ENCODE results near the gene TEX101.
A peak's percentile ranks its signal among the peaks of the same experiment; 100 is the strongest.

TEX101 gene

DNA sequence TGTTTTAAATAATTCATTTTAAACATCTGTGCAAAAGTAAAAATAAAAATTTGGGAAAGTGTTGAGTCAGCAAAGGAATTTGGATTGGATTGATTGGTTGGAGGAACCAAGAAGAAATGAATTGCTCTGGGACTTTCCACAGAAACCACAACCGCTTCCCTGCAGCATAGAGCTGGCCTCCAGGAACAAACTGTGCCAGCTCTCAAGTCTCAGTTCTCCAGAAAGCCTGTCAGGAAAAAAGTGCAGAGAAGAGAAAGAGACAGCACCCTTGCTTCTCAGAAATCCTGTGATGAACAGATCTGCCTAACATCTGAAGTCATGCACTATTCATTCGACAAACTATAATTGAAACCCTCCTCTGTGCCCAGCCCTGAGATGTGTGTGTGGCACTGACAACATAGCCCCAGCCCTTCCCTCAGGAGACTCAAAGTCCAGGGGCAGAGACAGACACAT lies 35.9 kb downstream of the TEX101 start:
- DNase-seq (ENCODE audit: low spot score): no peak

DNA sequence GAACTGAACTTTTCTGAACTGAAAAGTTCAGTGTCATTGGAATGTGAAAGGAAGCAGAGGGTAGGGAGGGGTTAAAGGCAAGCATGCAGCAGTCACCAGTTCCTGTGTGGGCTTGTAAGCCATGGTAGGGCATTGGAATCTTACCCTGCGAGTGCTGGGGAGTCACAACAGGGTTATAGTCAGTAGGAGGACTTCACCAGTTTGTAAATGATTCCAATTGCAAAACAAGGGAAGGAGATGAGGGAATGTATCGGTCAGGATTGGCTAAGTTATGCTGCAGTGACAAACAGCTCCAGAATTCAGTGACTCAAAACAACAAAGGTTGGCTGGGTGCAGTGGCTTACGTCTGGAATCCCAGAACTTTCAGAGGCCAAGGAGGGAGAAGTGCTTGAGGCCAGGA lies 37.9 kb downstream of the TEX101 start:
- no peak for DNase-seq (ENCODE audit: low spot score)

DNA sequence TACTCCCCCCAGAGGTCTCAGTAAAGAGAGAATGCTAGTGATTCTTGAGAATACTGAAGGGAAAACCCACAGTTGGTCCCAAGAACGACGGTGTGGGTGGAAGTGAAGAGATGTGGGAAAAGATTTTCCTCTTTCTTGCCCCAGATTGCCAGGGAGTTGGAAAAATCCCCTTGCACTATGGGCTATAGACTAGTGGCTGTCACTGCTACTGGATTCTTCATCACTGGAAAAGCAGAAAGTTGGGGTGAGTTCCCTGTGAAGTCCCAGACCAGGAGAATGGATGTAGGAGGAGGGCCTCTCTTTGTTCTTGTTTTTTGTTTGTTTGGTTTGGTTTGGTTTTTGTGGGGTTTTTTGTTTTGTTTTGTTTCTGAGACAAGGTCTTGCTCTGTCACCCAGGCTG lies 39.3 kb downstream of the TEX101 start:
- DNase-seq (ENCODE audit: low spot score): no peak

DNA sequence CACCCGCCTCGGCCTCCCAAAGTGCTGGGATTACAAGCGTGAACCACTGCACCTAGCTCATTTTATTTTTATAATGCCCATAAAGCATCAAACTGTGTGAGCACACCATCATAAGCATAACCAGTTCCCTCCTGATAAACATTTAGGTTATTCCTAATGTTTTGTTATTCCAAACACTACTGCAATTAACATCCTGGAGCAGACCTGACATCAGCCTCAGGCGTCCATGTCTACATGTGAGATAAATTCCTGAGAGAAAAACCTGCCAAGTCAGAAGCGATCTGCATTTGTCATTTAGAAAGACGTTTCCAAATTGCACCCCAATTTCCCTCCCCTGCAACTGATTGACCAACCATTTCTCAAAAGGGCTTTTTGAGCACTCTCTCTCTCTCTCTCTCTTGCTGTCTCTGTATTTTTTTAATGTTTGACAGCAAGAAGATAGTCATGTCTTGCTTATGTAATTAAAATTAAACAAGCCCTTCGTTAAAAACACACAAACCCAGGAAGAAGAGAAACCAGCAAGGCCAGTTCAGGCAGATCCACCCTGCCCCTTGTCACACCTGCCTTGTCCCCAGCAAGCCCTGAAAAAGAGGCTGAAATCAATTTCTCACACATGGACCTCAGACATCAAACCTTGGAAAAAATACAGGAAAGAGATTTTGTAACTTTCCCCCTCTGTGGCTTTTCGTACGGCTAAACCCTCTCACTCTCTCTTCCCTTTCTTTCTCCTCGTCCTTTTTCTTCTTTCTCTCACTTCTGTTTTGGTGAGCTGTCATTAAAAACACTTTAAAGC lies 40.8 kb downstream of the TEX101 start:
- no peak for DNase-seq (ENCODE audit: low spot score)

DNA sequence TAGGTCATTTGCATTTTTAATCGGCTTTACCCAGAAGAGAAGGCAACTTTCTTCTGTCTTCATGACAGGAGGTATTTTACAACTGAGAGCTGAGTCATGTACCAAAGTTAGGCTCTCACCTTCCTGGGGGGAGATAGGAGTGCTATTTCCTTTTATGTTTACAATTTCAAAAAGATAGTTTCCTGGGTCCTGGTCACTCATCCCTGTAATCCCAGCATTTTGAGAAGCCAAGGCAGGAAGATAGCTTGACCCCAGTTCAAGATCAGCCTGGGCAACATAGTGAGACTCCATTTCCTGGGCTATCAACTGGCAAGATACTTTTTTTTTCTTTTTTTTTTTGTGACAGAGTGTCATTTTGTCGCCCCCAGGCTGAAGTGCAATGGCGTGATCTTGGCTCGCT lies 43.1 kb downstream of the TEX101 start:
- DNase-seq (ENCODE audit: low spot score): no peak

DNA sequence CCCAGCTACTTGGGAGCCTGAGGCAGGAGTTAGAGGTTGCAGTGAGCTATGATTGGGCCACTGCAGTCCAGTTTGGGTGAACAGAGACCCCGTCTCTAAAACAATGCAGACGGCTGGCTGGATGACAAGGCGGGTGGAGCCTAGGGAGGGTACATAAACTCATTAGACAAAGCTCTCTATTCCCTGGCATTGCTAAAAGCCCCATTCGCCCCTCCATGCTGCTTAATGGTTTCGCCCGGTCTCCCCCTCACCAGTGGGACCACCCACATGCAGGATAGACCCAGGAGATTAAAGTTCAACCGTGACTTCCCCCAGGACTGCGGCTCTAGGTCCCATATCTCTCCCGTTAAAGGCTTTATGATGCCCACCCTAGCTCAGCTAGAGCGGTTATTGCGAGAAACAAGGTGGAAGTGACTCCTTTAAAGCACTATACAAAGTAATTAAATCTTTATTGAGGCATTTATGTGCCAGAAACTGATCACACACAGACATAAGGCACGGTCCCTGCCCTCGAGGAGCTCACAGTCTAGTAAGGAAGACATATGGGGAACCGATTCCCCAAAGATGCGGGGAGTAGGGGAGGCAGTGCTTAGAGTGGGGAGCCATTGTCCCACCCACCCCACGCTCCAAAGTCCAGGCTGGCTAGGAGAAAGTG lies 45.8 kb downstream of the TEX101 start:
- DNase-seq (ENCODE audit: low spot score): no peak

DNA sequence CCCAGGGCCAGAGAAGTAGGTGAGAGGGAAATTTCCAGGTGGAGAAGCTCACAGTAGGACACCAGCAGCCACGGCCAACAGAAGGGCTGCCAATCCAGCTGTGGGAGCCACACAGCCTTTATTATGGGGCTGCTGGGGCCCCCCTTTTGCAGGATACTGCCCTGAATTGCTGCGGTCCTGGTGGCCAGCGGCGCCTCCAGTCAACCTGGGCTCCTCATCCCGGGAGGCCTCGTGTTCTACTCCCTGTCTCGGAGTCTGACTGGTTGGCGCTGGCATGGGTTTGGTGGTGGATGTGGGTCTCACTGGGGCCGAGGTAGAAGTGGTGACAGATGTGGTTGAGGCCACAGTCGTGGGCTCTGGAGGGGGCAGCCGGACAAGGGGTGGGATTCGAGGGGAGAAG lies 46.6 kb downstream of the TEX101 start:
- no peak for DNase-seq (ENCODE audit: low spot score)

DNA sequence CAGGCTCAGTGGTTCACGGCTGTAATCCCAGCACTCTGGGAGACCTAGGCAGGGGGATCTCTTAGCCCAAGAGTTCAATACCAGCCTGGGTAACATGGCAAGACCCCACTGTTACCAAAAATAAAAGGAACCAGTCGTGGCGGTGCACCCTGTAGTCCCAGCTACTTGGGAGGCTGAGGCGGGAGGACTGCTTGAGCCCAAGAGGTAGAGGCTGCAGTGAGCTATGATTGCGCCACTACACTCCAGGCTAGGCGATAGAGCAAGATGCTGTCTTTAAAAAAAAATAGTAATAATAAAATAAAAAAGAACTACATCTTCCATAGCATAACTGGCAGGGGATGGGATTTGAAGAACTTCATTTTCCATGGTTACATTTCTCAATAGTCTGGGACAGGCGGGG lies 47.7 kb downstream of the TEX101 start:
- DNase-seq (ENCODE audit: low spot score): no peak

DNA sequence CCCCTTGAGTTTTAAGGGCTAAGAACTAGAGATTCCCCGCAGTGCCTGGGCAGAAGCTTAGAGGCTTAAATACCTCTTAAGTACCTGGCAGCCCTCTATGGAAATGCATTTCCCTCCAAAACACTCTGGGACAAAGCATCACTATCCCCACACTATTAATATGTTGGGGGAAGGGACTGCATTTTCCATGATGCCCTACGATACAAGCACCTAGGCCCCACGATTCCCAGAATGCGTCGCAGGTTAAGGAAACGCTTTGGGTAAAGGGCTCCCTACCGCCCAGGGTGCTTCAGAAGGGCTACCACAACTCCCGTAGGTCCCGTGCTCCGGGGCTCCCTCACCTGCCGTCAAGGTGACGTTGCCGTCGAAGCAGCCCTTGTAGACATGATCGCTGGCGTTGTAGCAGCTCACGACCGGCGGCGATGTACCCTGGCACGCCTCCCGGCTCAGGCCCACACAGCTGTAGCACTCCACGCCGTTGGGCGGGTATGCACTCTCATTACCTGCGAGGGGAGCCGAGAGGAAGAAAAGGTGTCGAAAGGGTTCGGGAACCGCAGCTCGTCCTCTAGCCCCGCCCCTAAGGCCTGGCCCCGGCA lies 48.2 kb downstream of the TEX101 start:
- DNase-seq (ENCODE audit: low spot score): no peak

DNA sequence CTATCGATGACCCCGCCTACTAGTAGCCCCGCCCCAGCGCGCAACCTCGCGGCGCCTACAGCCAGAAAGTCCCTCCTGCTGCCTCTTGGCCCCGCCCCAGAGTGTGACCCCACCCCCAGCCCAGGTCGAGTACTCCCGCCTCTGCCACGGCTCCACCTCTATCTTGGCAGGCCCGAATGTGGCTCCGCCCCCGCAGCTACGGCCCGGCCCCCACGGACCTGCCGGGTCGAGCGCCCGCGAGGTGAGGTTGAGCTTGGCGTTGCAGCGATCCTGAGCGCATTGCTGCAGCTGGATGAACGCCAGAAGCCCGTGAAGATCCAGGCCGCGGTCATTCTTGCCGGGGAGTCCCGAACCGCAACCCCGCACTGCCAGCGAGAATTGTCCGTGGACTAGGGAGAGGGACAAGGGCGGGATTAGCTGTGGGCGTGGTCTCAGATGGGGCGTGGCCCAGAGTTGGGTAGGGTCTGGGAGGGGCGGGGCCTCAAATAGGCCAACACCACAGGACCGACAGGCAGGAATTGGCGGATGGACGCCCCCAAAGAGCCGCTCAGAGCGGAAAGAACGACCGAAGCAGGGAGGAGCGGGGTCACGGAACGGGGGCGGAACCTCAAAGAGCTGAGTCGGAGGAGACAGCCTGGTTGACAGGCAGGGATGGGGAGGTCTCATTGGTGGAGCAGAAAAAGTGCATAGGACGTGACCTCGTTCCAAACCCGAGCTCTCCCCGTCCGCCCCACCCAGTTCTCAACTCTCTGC lies 48.9 kb downstream of the TEX101 start:
- DNase-seq (ENCODE audit: low spot score): peak; percentile 99

DNA sequence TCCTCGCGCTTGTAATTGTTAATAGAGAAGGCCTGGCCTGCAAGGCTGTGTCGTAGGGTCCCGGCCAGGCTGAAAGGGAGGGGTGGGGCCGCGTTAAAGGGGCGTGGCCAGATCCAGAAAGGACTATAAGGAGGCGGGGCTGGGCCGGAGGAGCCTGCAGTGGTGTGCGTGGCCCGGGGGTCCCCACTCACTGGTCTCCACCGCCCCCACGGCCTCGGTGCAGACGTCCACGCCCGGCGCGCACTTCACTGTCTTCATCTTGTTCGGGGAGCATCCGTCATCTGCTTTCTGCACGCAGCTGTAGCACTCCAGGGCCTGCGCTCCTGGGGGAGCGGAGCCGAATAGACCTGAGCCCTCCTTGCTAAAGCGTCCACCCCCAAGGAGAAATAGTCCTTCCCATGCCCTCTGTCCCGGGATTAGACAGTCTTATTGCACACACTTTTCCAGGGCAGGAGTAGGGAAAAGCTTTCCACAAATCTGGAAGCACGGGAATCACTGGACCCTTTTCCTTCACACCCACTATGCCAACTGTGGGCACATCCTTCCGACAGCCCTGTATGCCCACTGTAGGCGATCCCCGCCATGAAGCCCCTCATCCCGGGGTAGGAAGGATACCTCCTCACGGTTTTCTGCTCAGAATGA lies 49.6 kb downstream of the TEX101 start:
- no peak for DNase-seq (ENCODE audit: low spot score)

DNA sequence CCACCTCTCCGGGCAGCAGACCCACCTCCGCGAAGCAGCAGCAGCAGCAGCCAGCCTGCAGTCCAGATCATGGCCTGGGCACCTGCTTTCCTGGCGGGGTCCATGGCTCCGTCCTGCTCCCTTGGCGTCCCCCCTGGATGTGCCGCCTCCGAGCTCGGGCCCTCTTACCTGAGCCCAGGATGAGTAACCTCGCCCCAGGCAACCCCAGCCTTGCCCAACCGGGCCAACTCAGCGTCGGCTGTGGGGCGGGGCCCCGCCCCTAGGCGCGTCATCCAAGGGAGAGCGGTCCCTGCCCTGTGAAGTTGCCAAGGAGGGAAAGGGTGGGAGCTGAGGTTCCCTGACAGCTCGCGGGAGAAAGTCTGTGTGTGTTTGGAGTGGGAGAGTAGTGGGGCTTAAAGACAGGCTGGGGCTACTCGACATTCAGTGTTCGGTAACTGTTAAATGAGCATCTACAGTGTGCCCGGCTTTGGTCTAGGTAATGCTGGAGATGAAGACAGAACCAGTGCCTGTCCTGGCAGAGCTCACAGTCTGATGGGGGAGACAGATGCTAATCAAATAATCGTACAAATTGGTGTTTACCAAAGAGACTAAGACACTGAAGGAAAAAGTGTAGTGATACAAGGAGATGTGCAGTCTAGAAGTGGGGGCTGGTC lies 50.9 kb downstream of the TEX101 start, which contains the start of gene LYPD3:
Gene LYPD3 (minus strand): TSS at position 141 of the 653 bp plus-strand sequence. CDS start 37 bp downstream, at position 104.
- peak; percentile 1 for DNase-seq (ENCODE audit: low spot score)

DNA sequence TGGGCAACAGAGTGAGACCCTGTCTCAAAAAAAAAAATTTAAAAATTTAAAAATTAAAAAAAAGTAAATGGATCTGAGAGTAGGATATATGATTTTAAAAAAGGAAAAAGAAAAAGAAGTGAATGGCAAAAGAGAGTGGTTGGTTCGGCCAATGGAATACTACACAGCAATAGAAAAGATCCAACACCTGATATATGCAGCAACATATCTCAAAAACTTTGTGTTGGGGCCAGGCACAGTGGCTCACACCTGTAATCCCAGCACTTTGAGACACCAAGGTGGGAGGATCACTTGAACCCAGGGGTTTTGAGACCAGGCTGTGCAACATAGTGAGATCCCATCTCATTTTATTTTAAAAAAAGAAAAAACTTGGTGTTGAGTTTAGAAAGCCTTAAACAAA lies 52.1 kb downstream of the TEX101 start:
- DNase-seq (ENCODE audit: low spot score): no peak

DNA sequence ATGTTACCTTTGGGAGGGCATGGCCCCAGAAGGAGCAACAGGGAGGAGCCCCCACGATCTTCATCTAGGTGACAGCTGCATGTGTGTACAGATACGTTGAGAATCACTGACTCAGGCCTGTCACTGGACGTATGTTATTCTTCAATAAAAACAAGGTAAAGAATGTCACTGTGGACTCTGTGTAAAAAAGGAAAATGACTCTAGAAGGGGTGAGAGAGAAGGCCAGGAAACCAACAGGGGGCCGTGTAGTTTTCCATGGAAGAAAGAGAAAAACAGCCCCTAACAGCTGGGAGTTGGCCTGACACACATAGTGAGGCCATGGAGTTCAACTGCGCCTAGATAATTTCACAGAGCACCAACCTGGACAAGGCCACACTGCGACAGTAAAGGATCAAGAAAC lies 52.6 kb downstream of the TEX101 start:
- DNase-seq (ENCODE audit: low spot score): no peak

DNA sequence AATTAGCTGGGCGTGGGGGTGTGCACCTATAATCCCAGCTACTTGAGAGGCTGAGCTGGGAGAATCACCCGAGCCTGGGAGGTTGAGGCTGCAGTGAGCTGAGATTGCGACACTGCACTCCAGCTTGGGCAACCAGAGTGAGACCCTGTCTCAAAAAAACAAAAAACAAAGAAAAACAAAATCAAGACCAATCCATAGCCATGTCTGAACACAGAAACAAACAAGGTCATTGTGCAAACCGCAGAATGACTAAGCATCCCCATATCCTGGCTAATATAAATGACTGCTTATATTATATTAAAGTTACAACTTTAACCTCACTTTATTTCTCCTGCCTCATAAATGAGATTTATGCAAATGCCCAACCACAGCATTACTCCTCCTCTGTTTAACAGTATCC lies 53.0 kb downstream of the TEX101 start:
- DNase-seq (ENCODE audit: low spot score): peak; percentile 18

Measured in CD4-positive, alpha-beta T cell treated with Interleukin-2 at 100 ng/mL for 4 hours (primary cell).